Measurements from ENCODE around the gene CALCOCO2. TPM values are rescaled to one million over a fixed set of nuclear protein-coding genes. Genes with fewer than 3 reads are reported as not detected.

CALCOCO2 gene
- total and polyA plus RNA-seq, 2 of the 13 experiments (the other 11 are each of a cell fraction or from before 2014, with no cell fraction given) = 72.9 to 111 TPM

- no peak for TF ChIP-seq GLMP (CRISPR knock-in tag; IDR thresholded peaks at IDR 0.05; ENCODE audit: borderline replicate concordance)
- no peak for TF ChIP-seq HMGA1 (CRISPR knock-in tag; conservative IDR thresholded peaks at IDR 0.05)
- 0 out of 2 replicates have a peak, but pooled peaks have one; percentile 38 for TF ChIP-seq TFAP4 (IDR thresholded peaks at IDR 0.05; ENCODE audit: borderline replicate concordance, low read depth)
- peak; percentile 81; the same call in 1 of the 2 replicates for TF ChIP-seq KDM5A (IDR thresholded peaks at IDR 0.05; ENCODE audit: borderline replicate concordance, low read length)
- TF ChIP-seq WIZ (CRISPR knock-in tag; IDR thresholded peaks at IDR 0.05) = 0 out of 2 replicates have a peak, but pooled peaks have one; percentile 17
- TF ChIP-seq ZZZ3 (CRISPR knock-in tag; IDR thresholded peaks at IDR 0.05; ENCODE audit: borderline replicate concordance) = peak; percentile 97
- TF ChIP-seq ZNF556 (CRISPR knock-in tag; IDR thresholded peaks at IDR 0.05; ENCODE audit: borderline replicate concordance) = peak; percentile 99
- 0 out of 2 replicates have a peak, but pooled peaks have one; percentile 46 for TF ChIP-seq ZNF44 (CRISPR knock-in tag; IDR thresholded peaks at IDR 0.05)
- peak; percentile 97 for TF ChIP-seq ZNF383 (CRISPR knock-in tag; IDR thresholded peaks at IDR 0.05; ENCODE audit: borderline replicate concordance)
- TF ChIP-seq ZNF879 (CRISPR knock-in tag; IDR thresholded peaks at IDR 0.05) = no peak
- TF ChIP-seq PCBP1 (IDR thresholded peaks at IDR 0.05; ENCODE audit: borderline replicate concordance, low read depth, low read length) = 0 out of 2 replicates have a peak, but pooled peaks have one; percentile 20
- TF ChIP-seq ZNF597 (CRISPR knock-in tag; IDR thresholded peaks at IDR 0.05) = no peak
- peak; percentile 86 for TF ChIP-seq TEAD3 (CRISPR knock-in tag; optimal IDR thresholded peaks at IDR 0.05; ENCODE audit: borderline replicate concordance)
- TF ChIP-seq FUBP1 (CRISPR knock-in tag; IDR thresholded peaks at IDR 0.05; ENCODE audit: borderline replicate concordance) = no peak
- peak; percentile 83 for TF ChIP-seq ZNF205 (CRISPR knock-in tag; IDR thresholded peaks at IDR 0.05)
- peak; percentile 96 for TF ChIP-seq KLF13 (CRISPR knock-in tag; IDR thresholded peaks at IDR 0.05)
- TF ChIP-seq MBD4 (IDR thresholded peaks at IDR 0.05; ENCODE audit: borderline replicate concordance, low read length) = no peak
- TF ChIP-seq REST (IDR thresholded peaks at IDR 0.05; ENCODE audit: borderline replicate concordance in 1 of 2, low read depth in 1 of 2, low read length in 2 of 2) = peak in 1 of 2 experiments; percentile 44; a peak in 1 of 4 replicates
- peak; percentile 26 for TF ChIP-seq ZNF235 (CRISPR knock-in tag; IDR thresholded peaks at IDR 0.05; ENCODE audit: borderline replicate concordance)
Observed at GRCh38 chr17:48908047-48908843, 77.4 kb downstream of the CALCOCO2 start, which contains the start of gene UBE2Z (continued).
